Astrocyte of the cerebellum (primary cell): ENCODE data around the gene PRRC2A.

Source experiments
- DNase-seq: peaks from one replicate; pipeline ENCODE4 v3.0.0-alpha.2; 2011; ENCODE audit warnings: low read depth
- H3K4me3 ChIP-seq: 2 replicates; pipeline ENCODE4 v1.5.1; 2011; ENCODE audit warnings: mild to moderate bottlenecking, low read depth, low read length, moderate library complexity
- in situ Hi-C: cut with HindIII; loops from 2 replicates; pipeline ENCODE4 v1.10.0; 2017; ENCODE audit warnings: low sequenced_read_pairs
- TF ChIP-seq, protein P1 (sequence below): IDR thresholded peaks from 2 replicates; pipeline ENCODE4 v1.5.1; 2012; ENCODE audit warnings: low read length, low read depth, moderate library complexity, mild to moderate bottlenecking; ENCODE audit errors: missing control alignments

PRRC2A gene

DNA sequence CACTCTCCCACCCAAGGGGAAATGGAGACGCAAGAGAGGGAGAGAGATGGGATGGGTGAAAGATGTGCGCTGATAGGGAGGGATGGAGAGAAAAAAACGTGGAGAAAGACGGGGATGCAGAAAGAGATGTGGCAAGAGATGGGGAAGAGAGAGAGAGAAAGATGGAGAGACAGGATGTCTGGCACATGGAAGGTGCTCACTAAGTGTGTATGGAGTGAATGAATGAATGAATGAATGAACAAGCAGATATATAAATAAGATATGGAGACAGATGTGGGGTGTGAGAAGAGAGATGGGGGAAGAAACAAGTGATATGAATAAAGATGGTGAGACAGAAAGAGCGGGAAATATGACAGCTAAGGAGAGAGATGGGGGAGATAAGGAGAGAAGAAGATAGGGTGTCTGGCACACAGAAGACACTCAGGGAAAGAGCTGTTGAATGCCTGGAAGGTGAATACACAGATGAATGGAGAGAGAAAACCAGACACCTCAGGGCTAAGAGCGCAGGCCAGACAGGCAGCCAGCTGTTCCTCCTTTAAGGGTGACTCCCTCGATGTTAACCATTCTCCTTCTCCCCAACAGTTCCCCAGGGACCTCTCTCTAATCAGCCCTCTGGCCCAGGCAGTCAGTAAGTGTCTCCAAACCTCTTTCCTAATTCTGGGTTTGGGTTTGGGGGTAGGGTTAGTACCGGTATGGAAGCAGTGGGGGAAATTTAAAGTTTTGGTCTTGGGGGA is 44.4 kb upstream of the PRRC2A start:
- in situ Hi-C loops: no loop called here
- TF ChIP-seq, protein P1, sequence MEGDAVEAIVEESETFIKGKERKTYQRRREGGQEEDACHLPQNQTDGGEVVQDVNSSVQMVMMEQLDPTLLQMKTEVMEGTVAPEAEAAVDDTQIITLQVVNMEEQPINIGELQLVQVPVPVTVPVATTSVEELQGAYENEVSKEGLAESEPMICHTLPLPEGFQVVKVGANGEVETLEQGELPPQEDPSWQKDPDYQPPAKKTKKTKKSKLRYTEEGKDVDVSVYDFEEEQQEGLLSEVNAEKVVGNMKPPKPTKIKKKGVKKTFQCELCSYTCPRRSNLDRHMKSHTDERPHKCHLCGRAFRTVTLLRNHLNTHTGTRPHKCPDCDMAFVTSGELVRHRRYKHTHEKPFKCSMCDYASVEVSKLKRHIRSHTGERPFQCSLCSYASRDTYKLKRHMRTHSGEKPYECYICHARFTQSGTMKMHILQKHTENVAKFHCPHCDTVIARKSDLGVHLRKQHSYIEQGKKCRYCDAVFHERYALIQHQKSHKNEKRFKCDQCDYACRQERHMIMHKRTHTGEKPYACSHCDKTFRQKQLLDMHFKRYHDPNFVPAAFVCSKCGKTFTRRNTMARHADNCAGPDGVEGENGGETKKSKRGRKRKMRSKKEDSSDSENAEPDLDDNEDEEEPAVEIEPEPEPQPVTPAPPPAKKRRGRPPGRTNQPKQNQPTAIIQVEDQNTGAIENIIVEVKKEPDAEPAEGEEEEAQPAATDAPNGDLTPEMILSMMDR: no peak
- DNase-seq: no peak
- H3K4me3 ChIP-seq: no peak overlapping the region

DNA sequence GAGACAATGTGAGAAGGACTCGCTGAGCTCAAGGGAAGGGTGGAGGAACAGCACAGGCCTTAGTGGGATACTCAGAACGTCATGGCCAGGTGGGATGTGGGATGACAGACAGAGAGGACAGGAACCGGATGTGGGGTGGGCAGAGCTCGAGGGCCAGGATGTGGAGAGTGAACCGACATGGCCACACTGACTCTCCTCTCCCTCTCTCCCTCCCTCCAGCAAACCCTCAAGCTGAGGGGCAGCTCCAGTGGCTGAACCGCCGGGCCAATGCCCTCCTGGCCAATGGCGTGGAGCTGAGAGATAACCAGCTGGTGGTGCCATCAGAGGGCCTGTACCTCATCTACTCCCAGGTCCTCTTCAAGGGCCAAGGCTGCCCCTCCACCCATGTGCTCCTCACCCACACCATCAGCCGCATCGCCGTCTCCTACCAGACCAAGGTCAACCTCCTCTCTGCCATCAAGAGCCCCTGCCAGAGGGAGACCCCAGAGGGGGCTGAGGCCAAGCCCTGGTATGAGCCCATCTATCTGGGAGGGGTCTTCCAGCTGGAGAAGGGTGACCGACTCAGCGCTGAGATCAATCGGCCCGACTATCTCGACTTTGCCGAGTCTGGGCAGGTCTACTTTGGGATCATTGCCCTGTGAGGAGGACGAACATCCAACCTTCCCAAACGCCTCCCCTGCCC is 43.5 kb upstream of the PRRC2A start:
- TF ChIP-seq, protein P1: no peak
- in situ Hi-C loops: no loop called here
- H3K4me3 ChIP-seq: no peak overlapping the region
- DNase-seq: no peak

DNA sequence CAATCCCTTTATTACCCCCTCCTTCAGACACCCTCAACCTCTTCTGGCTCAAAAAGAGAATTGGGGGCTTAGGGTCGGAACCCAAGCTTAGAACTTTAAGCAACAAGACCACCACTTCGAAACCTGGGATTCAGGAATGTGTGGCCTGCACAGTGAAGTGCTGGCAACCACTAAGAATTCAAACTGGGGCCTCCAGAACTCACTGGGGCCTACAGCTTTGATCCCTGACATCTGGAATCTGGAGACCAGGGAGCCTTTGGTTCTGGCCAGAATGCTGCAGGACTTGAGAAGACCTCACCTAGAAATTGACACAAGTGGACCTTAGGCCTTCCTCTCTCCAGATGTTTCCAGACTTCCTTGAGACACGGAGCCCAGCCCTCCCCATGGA is 42.9 kb upstream of the PRRC2A start:
- no peak overlapping the region for H3K4me3 ChIP-seq
- TF ChIP-seq, protein P1: no peak
- DNase-seq: no peak
- in situ Hi-C loops: no loop called here

DNA sequence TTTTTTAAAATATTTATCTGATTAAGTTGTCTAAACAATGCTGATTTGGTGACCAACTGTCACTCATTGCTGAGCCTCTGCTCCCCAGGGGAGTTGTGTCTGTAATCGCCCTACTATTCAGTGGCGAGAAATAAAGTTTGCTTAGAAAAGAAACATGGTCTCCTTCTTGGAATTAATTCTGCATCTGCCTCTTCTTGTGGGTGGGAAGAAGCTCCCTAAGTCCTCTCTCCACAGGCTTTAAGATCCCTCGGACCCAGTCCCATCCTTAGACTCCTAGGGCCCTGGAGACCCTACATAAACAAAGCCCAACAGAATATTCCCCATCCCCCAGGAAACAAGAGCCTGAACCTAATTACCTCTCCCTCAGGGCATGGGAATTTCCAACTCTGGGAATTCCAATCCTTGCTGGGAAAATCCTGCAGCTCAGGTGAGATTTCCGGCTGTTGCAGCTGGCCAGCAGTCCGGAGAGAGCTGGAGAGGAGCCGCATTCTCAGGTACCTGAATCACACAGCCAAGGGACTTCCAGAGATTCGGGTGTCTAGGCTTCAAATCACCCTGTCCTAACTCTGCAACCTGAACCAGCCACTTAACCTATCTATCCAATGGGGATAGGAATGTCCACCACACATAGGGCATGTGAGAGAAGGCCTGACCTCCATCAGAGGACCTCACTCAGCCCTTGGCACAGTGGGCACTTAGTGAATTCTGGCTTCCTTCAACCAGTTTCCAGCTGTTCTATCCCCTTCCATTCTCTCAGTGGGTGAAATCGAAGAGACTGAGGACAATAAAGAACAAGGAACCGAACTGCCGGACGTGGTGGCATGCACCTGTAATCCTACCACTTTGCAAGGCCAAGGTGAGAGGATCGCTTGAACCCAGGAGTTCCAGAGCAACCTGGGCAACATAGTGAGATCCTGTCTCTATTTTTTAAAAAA is 42.1 kb upstream of the PRRC2A start:
- TF ChIP-seq, protein P1: no peak
- H3K4me3 ChIP-seq: no peak overlapping the region

DNA sequence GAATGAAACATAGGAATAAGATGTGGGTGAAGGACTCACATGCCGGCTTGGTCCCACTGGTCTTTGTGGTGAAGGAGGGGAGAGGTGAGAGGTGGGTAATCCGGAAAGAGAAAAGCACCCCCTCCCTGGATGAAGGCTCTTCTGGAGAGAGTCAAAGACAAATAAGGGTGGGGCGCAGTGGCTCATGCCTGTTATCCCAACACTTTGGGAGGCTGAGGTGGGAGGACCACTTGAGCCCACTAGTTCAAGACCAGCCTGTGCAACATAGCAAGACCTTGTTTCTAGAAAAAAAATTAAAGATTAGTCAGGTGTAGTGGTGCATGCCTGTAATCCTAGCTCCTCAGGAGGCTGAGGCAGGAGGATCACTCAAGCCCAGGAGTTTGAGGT is 41.4 kb upstream of the PRRC2A start:
- no peak for DNase-seq
- TF ChIP-seq, protein P1: no peak
- H3K4me3 ChIP-seq: no peak overlapping the region
- in situ Hi-C loops: no loop called here

More for the DNA sequence above, 42.1 kb upstream of the PRRC2A start:
- in situ Hi-C loops: no loop called here
- no peak for DNase-seq
